Hematopoietic multipotent progenitor cell treated with erythropoietin and hydrocortisone succinate and interleukin-3 and kit ligand, for 8 days (in vitro differentiated cells): ENCODE results near the gene KIF16B.
"Not testable (repeated sequence)": the region's sequence is repeated elsewhere in the genome, so short reads cannot be mapped to it uniquely, and the experiment has no call there.

Experiments used
- DNase-seq: peaks from one replicate; pipeline ENCODE4 v3.0.0-alpha.2; 2015

Gene KIF16B

GRCh38 chr20:16236589-16237241 is 336.5 kb downstream of the KIF16B start:
- DNase-seq = no peak

GRCh38 chr20:16230402-16230801 is 342.8 kb downstream of the KIF16B start:
- no peak for DNase-seq

GRCh38 chr20:16229813-16230212 is 343.4 kb downstream of the KIF16B start:
- no peak for DNase-seq

GRCh38 chr20:16228722-16229121 is 344.5 kb downstream of the KIF16B start:
- no peak for DNase-seq

- not testable (repeated sequence) for DNase-seq
These were observed 346.3 kb downstream of the KIF16B start for GRCh38 chr20:16226961-16227360.

- no peak for DNase-seq
These were observed 348.4 kb downstream of the KIF16B start for GRCh38 chr20:16224836-16225235.

- no peak for DNase-seq
These were observed 350.3 kb downstream of the KIF16B start for GRCh38 chr20:16222859-16223411.
